Glomerular visceral epithelial cell (primary cell): ENCODE data around the gene TAMALIN.

Source experiments
- DNase-seq: peaks from one replicate; pipeline ENCODE4 v3.0.0-alpha.2; 2016; ENCODE audit errors: extremely low spot score

Gene TAMALIN

DNA sequence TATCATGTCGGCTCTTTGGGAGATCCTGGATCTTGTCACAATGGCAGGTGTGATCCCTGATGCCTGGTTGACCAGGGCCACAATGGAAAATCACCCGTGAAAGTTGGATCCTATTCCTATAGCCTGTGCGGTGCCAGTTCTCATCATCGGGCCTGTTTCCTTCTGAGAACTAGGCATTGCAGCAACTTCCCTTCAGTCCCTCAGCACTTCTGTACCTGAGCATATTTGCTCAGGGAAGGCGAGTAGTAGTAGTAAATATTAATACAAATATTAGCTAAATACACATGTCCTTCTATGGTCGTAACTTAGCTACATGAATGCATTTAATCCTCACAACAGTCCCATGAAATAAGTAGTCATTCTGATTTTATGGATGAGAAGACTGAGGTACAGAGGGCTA is 22.1 kb upstream of the TAMALIN start:
- no peak for DNase-seq

DNA sequence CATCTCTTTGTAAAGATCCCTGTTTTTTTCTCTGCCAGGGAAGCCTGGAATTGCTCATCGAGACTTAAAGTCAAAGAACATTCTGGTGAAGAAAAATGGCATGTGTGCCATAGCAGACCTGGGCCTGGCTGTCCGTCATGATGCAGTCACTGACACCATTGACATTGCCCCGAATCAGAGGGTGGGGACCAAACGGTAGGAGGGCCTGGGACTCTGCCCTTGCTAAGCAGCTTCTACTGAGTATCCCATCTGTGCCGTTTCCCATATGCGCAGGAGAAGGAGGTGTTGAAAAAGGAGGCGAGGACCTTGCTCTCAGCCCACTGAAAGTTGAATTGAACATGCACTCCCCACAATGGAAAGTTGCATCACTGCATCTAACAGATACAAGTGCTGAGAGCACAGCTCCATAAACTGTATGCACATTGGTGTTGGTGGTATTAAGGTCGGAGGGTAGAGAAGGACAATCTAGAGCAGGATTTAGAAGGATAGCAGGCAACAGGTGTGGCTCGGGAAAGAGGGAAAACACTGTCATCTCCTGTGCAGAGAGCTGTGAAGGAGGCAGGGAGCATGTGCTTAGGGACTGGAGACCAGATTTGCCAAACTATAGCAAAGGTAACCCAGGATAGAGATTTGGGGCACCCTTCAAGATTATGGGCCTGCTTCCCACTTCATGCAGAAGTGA is 21.5 kb upstream of the TAMALIN start:
- DNase-seq, result no peak

DNA sequence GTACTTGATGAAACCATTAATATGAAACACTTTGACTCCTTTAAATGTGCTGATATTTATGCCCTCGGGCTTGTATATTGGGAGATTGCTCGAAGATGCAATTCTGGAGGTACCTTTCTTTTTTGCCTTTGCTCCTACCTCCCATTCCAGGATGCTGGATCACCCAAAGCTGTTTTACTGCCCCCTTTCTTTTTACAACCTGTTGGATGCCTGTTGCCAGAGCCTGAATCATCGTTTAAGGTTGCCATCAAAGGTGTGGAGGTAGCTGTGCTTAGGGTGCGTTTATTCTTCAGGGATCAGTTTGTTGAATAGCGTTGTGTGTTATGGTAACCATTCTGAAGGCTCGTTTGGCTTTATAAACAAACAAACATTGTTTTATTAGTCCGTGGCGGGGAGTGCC is 19.9 kb upstream of the TAMALIN start:
- DNase-seq, result no peak

DNA sequence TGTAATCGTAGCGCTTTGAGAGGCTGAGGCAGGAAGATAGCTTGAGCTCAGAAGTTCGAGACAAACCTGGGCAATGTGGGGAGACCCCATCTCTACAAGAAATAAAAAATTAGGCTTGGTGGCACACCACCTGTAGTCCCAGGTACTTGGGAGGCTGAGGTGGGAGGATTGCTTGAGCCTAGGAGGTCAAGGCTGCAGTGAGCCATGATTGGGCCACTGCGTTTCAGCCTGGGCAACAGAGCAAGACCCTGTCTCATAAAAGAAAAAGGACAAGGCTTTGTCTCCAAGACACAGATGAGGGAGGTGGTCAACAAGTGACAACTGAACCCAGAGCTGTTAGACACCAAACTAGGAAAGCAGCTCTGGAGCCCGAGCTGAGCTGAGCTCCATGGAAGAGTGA is 14.5 kb upstream of the TAMALIN start:
- no peak for DNase-seq

DNA sequence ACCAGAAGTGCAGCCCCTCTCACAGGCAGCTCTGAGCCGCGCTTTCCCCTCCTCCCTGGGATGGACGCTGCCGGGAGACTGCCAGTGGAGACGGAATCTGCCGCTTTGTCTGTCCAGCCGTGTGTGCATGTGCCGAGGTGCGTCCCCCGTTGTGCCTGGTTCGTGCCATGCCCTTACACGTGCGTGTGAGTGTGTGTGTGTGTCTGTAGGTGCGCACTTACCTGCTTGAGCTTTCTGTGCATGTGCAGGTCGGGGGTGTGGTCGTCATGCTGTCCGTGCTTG is 12.3 kb upstream of the TAMALIN start:
- DNase-seq, result no peak

DNA sequence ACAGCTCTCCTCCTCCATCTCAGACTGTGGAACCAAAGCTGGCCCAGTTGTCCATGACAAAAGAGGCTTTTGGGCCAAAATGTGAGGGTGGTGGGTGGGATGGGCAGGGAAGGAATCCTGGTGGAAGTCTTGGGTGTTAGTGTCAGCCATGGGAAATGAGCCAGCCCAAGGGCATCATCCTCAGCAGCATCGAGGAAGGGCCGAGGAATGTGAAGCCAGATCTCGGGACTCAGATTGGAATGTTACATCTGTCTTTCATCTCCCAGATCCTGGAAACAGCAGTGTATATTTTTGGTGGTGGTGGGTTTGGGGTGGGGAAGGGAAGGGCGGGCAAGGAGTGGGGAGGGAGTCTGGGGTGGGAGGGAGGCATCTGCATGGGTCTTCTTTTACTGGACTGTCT is 11.8 kb upstream of the TAMALIN start:
- DNase-seq, result no peak

DNA sequence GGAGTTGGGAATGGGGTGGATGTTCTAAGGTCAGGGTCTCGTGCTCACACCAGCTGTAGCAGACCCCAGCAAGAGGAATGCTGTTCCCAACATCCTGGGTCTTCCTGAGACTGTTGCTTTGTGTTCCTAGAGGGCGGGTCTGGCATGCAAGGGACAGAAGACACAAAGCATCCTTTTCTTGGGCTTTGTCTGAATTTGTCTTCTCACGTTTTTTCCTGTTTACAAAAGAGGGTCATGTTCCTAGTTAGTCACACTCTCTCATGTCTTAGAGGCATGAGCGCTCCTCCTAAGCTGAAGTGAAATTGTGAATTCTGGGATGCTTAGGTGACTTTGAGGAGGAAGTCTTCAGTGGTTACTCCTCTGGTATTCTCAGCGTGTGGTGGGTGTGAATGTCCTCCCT is 9.6 kb upstream of the TAMALIN start:
- no peak for DNase-seq

DNA sequence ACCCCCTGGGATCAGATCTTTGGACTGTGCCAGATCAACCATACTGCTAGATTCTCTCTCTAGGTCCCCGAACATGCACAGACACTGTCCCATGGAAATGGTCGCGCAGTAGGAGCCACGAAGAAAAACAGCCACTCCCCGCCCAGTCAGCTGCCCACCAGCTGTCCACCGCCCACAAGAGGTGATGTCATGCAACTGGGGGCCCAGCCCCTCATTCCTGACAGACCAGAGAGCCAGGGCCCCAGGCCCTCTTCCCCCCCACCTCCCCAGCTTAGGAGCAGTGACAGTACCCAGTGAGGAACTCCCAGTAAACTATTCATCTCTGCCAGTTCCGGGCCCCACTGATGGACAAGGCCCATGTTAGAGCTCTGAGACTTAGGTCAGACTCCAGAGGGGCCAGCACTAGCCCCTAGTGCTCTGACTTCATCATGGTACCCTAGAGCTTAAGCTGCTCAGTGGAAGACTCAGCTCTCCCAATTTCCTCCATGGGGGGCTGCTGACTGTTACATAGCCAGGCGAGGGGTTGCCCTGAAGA is 3.7 kb upstream of the TAMALIN start:
- no peak for DNase-seq

DNA sequence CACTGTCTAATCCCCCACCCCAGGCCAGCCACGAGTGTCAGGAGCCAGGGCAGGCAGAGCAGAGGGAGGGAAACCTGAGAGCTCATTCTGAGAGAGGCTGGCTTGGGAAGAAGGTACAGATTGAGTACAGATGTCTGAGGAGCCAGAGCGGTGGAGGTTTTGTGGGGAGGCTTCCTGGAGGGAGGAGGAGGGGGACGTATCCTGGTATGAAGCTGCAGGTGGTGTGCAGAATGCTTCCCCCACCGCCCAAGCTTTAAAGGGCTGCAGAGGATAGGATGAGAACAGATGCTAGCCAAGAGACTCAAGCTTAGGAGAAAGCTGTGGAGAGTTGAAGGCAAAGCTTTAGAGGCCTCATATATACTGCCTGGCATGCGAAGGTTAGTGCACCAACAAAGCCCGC is 3.2 kb upstream of the TAMALIN start:
- no peak for DNase-seq

DNA sequence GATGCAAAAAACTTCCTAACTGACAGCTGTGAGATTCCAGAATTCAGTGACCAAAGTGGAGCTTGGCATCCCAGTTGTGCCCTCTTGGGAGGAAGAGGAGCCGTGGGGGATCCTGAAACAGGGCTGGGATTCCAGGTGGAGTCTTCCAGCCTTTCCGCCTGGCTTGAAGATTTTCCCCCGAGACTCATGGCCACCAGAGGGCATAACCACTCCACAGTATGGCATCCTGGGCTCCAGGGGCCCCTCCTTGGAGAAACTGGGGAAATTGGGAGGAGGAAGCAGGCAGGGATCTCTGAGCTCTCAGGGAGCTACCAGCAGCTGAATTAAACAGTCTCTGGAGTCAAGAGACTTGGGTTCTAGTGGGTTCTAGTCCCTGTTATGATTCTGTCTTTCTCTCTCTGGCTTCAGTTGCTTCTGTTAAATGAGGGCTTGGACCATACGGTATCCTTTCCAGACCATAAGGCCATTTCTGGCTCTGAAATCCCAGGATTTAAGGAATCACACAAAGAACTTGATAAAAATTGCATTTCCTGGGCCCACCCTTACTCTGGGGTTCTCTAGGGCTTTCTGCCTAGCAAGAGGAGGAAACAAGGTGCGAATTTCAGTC is 2.6 kb upstream of the TAMALIN start:
- peak; percentile 71 for DNase-seq

DNA sequence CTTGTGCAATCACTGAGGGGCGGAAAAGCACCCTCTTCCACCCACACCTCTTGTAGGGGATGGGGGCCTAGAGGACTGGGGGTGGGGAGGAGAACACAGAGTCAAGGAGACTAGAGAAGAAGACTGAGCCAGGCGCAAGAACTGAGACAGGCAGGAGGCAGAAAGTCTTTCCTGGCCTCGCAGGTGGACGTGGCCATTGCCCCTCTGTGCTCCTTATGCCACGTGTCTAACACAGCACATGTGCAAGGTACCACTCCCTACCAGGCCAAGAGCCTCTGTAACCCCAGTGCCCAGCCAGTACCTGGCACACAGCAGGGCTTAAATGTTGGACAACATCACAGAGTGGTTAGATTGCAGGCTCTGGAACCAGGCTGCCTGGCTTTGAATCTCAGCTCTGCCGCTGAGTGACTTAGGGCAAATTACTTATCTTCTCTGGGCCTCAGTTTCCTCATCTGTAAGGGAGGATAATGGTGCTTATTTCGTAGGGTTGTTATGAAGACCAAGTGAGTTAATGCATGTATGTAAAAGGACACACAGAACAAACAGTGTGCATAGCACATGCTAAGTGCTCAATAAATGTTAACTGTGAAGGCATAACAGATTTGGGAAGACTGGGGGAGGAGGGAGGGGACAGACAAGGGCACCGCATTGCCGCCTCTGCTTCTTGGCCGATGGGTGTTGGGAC is 1.4 kb upstream of the TAMALIN start:
- DNase-seq, result no peak

DNA sequence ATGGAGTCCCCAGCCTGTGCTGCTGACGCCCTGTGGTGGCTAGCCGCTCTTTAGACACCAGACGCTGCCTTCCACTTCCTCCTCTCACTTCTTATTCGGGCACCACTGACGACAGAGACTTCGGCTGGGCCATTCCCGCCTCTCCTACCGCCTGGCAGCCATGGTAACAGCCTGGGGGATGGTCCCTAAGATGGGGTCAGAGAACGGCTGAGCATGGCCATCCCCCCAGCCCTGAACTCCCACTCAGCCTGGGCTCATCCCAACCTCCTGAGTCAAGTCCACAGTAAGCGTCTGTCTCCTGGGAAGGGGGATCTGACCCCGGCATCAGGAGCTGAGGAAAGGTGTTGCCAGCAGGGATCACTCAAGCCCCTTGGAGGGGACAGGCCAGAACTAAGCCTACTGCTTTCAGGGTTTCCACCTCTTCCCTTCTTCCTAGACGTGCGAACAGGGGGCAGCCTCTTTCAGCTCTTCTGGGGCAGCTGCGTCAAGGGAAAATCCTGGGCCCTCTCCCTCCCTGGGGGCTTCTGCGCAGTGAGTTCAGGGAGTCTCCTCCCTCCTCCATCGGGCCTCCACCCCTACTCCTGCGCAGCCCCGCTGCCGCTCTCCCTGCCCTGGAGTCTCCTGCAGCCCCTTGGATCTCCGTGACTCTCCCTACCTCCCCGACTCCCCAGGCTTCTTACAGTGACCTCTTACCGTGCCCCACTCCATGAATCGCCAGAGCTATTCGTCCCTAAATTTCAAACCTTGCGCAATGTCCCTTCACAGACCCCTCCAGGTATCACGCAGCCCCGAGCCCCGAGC is 643 bp upstream of the TAMALIN start:
- no peak for DNase-seq

DNA sequence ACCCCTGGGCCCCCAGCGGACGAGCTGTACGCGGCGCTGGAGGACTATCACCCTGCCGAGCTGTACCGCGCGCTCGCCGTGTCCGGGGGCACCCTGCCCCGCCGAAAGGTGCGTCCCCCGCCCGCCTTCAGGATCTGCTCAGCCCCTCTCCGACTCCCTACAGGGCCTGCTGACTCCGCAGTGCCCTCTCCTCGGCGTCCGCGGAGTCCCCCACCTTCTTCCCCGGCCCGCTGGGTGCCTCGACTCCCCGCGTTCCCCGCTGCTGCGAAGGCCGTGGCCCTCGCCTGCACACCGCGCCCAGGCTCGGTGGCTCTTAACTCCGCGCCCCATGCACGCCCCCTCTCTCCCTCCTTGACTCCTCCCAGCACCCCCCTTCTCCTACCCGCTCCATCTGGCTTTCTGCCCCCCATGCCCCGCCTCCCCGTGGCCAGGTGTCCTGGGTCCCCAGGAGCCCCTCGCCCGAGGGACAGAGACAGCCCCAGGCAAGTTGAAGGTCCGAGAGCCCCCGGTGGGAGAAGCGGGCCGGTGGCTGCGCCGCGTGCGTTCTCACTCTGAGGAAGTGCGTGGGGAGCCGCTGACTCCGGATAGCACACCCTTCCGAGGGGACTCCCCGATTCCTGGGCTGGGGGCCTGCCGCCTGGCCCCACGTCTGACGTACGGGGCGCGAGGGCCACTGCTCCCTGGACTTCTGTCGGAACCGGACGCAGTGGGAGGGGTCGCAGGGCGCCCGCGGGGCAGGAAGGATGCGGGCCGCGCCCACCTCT is 594 bp downstream of the TAMALIN start:
- no peak for DNase-seq

DNA sequence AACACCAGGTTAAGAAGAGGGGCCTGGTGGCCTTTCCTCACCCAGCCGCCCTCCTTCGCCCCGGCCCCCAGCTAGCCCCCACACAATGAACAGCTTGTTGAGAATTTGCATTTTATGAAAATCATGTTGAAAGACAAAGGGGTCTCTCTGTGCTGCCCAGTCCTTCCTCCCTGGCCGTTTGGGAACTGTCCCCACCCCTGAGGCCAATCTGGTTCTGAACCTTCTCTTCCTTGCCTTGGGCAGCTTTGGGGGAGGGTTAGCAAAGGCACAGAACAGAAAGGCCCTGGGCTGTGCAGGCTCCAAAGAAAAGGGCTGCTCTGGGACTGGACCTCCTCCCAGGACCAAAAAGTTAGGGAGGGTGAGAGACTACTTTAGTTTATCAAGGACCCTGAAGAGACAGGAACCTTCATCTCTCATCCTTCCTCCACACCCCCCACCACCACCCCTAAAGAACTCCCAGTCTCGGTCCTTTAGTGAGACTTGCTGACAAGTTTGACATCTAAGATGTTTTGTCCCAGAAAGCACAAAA is 1.3 kb downstream of the TAMALIN start:
- no peak for DNase-seq

DNA sequence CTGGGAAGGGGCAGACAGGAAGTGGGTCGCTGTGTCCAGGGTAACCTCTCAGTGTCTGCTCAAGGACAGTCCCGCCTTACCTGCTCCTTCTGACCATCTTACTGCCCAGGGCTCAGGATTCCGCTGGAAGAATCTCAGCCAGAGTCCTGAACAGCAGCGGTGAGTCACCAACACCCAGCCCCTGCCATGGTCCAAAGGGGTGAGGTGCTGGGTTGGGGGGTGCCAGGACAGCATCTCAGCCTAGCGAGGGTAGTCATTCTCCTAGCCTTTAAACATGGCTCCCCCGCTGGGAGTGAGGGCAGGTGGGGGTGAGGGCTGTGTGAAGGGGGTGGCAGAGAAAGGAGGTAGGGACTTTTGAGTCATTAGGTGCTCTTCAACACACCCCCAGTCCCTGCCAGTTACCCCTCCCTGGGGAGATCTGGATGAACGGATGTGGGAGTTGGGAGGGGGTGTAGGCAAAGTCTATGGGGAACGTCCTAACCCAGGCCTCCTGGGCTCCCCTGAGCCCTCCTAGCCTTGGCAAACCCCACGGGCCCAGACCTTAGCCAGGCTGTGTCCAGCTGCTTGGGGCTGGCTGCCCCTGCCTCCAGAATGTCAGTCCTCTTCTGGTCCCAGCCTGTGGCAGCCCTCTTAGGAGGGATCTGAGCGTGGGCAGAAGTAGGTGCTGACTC is 2.5 kb downstream of the TAMALIN start:
- no peak for DNase-seq

DNA sequence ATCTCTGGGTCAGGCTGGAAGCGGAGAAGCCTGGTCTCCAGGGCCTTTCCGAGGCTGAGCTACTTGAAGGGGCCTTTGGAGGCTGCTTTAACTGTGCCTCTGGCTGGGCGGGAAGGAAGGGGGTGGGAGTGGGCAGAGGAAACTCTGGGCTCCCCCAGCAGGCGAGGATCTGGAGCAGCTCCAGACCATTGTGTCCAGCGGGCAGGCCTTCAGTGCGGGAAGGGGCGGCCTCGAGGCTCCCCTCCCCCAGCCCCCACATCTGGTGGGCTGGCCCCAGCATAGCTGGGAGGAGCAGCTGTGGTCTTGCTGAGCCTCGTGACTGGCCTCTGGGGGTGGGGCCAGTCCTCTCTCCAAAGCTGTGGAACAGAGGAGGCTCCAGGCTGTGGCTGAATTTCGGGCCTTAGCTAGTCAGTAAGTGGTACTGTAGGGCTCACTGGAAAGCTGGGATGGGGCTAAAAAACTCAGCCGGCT is 3.4 kb downstream of the TAMALIN start:
- peak; percentile 18 for DNase-seq

DNA sequence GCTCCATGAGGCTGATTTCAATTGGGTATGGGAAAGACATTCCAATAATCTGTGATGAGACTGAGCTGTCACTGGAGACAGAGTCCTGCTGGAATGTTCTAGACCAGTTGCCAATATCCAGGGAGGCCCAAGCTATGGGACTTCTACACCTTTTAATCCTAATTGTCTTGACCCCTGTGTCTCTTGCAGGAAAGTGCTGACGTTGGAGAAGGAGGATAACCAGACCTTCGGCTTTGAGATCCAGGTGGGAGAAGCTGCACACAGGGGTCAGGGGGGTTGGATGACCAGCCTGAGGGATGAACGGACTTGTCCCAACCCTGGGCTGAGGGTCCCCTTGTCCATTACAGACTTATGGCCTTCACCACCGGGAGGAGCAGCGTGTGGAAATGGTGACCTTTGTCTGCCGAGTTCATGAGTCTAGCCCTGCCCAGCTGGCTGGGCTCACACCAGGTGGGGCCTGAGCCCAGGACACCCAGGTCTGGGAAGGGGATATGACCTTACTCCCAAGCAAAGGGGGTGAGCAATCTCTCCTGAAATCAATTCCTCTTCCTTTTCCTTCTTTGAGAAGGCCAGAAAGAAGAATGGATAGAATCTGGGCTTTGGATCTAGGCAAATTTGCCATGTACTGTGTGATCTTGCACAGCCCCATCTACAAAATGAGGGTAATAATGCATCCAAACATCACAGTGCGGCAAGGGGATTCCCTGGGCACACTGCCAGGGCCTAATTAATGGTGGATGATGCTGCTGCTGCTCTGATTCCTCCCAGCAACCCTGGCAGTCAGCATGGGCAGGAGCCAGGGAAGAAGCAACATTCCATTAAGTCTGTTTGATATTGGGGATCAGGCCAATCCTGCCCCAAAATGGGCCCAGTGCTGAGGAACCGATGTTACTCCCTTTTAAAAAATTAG is 4.2 kb downstream of the TAMALIN start:
- no peak for DNase-seq

DNA sequence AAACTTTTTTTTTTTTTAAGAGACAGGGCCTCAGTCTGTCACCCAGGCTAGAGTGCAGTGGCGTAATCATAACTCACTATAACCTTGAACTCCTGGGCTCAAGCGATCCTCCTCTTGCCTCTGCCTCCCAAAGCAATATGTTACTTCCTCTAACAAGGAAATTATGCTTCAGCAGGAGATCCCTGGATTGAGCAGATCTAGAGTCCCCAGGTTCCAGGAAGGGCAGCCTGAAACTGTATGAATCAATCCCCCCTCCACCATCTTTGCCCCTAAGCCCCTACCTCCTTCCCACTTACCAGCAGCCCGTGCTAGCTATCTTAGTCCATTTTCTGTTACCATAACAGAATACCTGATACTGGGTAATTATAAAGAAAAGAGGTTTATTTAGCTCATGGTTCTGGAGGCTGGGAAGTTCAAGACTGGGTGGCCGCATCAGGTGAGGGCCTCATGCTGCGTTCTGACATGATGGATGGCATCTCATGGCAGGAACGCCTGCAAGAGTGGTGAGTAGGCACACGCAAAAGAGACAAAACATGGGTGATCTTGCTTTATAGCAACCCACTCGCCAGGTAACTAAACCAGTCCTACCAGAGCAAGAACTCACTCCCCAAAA is 5.0 kb downstream of the TAMALIN start:
- DNase-seq, result no peak

DNA sequence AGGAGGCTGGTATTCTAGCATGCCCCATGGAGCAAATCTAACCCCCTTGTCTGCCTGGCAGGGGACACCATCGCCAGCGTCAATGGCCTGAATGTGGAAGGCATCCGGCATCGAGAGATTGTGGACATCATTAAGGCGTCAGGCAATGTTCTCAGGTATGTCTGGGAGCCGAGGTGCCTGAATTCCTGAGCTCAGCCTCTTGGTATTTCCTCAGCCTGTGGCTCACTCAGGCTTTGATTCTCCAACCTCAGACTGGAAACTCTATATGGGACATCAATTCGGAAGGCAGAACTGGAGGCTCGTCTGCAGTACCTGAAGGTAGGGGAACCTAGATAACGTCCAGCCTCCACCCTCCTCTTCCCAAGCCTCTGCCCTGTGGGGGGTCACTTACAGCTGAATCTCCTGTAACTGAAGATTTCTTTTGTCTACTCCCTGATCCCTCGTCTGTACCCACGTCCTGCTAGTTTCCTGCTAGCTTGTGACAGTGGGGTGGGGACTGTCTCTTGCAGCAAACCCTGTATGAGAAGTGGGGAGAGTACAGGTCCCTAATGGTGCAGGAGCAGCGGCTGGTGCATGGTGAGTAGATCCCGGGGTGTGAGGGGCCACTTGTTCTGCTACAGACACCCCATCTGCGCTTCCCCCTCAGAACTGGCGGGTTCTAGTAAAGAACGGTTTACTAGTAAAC is 7.0 kb downstream of the TAMALIN start:
- no peak for DNase-seq
